GM13976 (cell line): Measurements from ENCODE around the gene PAPSS2.

ENCODE experiments used
- DNase-seq: peaks from one replicate; pipeline ENCODE4 v3.0.0; 2012; ENCODE audit warnings: low spot score
- in situ Hi-C: fragments of 300-500 bp; cut with MboI; formaldehyde crosslinking; loops from one replicate; pipeline ENCODE4 v1.12.0; 2022; ENCODE audit warnings: low sequenced_read_pairs, mixed read lengths, inconsistent platforms; ENCODE audit not compliant: unreplicated experiment
- TF ChIP-seq, protein P1 (sequence below): IDR thresholded peaks from 2 replicates; pipeline ENCODE4 v1.5.1; 2012; ENCODE audit warnings: borderline replicate concordance, mild to moderate bottlenecking; ENCODE audit not compliant: insufficient read depth; ENCODE audit errors: extremely low read depth, missing control alignments, control extremely low read depth

PAPSS2 gene

GRCh38 chr10:87691506-87692070 lies 31.9 kb downstream of the PAPSS2 start:
- TF ChIP-seq, protein P1, sequence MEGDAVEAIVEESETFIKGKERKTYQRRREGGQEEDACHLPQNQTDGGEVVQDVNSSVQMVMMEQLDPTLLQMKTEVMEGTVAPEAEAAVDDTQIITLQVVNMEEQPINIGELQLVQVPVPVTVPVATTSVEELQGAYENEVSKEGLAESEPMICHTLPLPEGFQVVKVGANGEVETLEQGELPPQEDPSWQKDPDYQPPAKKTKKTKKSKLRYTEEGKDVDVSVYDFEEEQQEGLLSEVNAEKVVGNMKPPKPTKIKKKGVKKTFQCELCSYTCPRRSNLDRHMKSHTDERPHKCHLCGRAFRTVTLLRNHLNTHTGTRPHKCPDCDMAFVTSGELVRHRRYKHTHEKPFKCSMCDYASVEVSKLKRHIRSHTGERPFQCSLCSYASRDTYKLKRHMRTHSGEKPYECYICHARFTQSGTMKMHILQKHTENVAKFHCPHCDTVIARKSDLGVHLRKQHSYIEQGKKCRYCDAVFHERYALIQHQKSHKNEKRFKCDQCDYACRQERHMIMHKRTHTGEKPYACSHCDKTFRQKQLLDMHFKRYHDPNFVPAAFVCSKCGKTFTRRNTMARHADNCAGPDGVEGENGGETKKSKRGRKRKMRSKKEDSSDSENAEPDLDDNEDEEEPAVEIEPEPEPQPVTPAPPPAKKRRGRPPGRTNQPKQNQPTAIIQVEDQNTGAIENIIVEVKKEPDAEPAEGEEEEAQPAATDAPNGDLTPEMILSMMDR = no peak
- in situ Hi-C loops = no loop called here
- no peak for DNase-seq

GRCh38 chr10:87692956-87693484 lies 33.3 kb downstream of the PAPSS2 start:
- in situ Hi-C loops = no loop called here
- DNase-seq = no peak
- TF ChIP-seq, protein P1 = no peak

- DNase-seq = no peak
- in situ Hi-C loops = no loop called here
- TF ChIP-seq, protein P1 = no peak
These were observed 34.5 kb downstream of the PAPSS2 start for GRCh38 chr10:87694011-87694794.

DNA sequence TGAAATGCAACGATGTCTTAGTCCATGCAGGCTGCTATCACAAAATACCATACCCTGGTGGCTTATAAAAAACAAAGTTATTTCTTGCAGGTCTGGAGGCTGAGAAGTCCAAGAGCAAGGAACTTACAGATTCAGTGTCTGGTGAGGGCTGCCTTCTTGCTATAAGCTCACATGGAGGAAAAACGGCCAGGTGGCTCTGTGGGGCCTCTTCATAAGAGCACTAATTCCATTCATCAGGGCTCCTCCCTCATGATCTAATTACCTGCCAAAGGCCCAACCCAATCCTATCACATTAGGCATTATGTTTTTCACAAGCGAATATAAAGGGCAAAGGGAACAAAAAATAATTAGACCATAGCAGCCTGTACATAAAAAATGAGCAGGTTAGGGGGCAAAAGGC lies 35.4 kb downstream of the PAPSS2 start:
- in situ Hi-C loops = no loop called here
- TF ChIP-seq, protein P1 = no peak
- no peak for DNase-seq

DNA sequence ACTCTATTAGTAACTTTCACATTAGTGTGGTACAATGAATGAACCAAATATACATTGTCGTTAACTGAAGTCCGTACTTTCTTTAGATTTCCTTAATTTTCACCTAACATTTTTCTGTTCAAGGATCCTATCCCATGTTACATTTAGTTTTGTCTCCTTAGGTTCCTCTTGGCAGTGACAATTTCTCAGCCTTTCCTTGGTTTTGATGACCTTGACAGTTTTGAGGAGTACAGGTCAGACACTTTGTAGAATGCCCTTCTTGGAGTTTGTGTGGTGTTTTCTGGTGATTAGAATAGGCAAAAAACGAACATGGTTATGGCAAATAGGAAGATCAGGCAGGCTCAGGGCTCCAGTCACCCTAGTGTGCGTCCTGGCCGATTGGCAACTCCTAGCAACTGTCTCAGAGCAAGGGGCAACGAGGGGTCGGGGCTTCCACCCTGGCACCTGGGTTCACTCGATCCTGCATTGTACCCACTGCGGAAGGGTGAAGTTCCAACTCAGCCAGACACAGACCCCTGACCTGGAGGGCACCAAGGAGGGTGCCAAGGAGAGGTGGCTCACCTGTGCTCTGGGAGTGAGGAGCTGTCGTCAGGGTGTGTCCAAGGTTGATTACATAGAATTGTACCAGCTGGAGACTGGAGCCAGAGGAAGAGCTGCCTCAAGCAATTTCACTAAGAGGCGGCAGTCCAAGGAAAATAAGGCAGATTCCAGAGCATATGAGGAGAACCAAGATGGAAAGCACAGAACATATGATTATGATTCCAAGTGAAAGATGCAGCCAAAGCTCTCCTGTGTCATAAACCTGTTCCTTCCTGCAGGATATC lies 37.5 kb downstream of the PAPSS2 start:
- in situ Hi-C loops = no loop called here
- DNase-seq = no peak
- TF ChIP-seq, protein P1 = no peak

- TF ChIP-seq, protein P1 = no peak
- in situ Hi-C loops = no loop called here
- DNase-seq = no peak
These were observed 40.5 kb downstream of the PAPSS2 start for GRCh38 chr10:87700031-87700796.
